Measurements from ENCODE around the gene SURF1. TPM values are rescaled to one million over a fixed set of nuclear protein-coding genes. Genes with fewer than 3 reads are reported as not detected.

Gene SURF1
- total and polyA plus RNA-seq, 9 of the 15 experiments (the other 6 are each of a cell fraction or from before 2014, with no cell fraction given): 16.1 to 31.3 (median 20.9) TPM

GRCh38 chr9:133347985-133348717 is 8.1 kb downstream of the SURF1 start, which contains the start of the genes MED22 and RPL7A (continued):
- TF ChIP-seq RAD51 (IDR thresholded peaks at IDR 0.05; ENCODE audit: borderline replicate concordance, low read depth) (no peak), ETV5 (CRISPR knock-in tag; IDR thresholded peaks at IDR 0.05; ENCODE audit: low read depth) (peak; percentile 68; the same call in 1 of the 2 replicates), SAFB (IDR thresholded peaks at IDR 0.05; ENCODE audit: borderline replicate concordance, low read depth, low read length) (0 out of 2 replicates have a peak, but pooled peaks have one; percentile 19), TFAP4 (CRISPR knock-in tag; IDR thresholded peaks at IDR 0.05; ENCODE audit: borderline replicate concordance) (peak; percentile 69; the same call in 1 of the 2 replicates), HMBOX1 (IDR thresholded peaks at IDR 0.05) (peak; percentile 23; the same call in 1 of the 2 replicates), NFE2 (IDR thresholded peaks at IDR 0.05; ENCODE audit: low read depth) (no peak; the same call in 1 of the 2 replicates), SNAPC5 (CRISPR knock-in tag; IDR thresholded peaks at IDR 0.05) (no peak), ELF4 (CRISPR knock-in tag; IDR thresholded peaks at IDR 0.05) (peak; percentile 66; the same call in 1 of the 2 replicates), XRCC4 (IDR thresholded peaks at IDR 0.05; ENCODE audit: extremely low read depth, insufficient read depth, insufficient read length) (no peak), HNRNPH1 (optimal IDR thresholded peaks at IDR 0.05; ENCODE audit: low read depth, low read length) (no peak), CBX2 (IDR thresholded peaks at IDR 0.05; ENCODE audit: insufficient read depth, low read length, poor library complexity, severe bottlenecking) (no peak), ZNF507 (tag; conservative IDR thresholded peaks at IDR 0.05) (no peak), ZNF436 (CRISPR knock-in tag; IDR thresholded peaks at IDR 0.05) (0 out of 2 replicates have a peak, but pooled peaks have one; percentile 2), NFRKB (IDR thresholded peaks at IDR 0.05; ENCODE audit: low read depth) (peak; percentile 94), BRF1 (IDR thresholded peaks at IDR 0.05; ENCODE audit: borderline replicate concordance, extremely low read depth, insufficient read length) (no peak), FOXK2 (conservative IDR thresholded peaks at IDR 0.05 in 1 of 2, IDR thresholded peaks at IDR 0.05 in 1 of 2; ENCODE audit: low read depth in 2 of 2) (peak; percentile 55 to 82; a peak in 3 of 4 replicates), ZBTB49 (CRISPR knock-in tag; IDR thresholded peaks at IDR 0.05; ENCODE audit: borderline replicate concordance) (no peak), KLF1 (tag; IDR thresholded peaks at IDR 0.05) (no peak)
- TF ChIP-seq, protein P1, sequence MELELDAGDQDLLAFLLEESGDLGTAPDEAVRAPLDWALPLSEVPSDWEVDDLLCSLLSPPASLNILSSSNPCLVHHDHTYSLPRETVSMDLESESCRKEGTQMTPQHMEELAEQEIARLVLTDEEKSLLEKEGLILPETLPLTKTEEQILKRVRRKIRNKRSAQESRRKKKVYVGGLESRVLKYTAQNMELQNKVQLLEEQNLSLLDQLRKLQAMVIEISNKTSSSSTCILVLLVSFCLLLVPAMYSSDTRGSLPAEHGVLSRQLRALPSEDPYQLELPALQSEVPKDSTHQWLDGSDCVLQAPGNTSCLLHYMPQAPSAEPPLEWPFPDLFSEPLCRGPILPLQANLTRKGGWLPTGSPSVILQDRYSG (tag; conservative IDR thresholded peaks at IDR 0.05; ENCODE audit: low read depth): no peak
- TF ChIP-seq, protein P2, sequence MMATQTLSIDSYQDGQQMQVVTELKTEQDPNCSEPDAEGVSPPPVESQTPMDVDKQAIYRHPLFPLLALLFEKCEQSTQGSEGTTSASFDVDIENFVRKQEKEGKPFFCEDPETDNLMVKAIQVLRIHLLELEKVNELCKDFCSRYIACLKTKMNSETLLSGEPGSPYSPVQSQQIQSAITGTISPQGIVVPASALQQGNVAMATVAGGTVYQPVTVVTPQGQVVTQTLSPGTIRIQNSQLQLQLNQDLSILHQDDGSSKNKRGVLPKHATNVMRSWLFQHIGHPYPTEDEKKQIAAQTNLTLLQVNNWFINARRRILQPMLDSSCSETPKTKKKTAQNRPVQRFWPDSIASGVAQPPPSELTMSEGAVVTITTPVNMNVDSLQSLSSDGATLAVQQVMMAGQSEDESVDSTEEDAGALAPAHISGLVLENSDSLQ (IDR thresholded peaks at IDR 0.05): no peak
